C4-2B (cell line): ENCODE results near the gene FNDC11.

Experiments used
- H3K27ac ChIP-seq: fragments of 450-650 bp; 2 replicates; pipeline ENCODE4 v1.5.1; 2017
- CTCF ChIP-seq: fragments of 450-650 bp; conservative IDR thresholded peaks from 2 replicates; pipeline ENCODE4 v1.5.1; 2017; ENCODE audit warnings: mild to moderate bottlenecking
- ZFX ChIP-seq: fragments of 450-650 bp; IDR thresholded peaks from 2 replicates; pipeline ENCODE4 v1.6.1; 2017

The FNDC11 gene

DNA sequence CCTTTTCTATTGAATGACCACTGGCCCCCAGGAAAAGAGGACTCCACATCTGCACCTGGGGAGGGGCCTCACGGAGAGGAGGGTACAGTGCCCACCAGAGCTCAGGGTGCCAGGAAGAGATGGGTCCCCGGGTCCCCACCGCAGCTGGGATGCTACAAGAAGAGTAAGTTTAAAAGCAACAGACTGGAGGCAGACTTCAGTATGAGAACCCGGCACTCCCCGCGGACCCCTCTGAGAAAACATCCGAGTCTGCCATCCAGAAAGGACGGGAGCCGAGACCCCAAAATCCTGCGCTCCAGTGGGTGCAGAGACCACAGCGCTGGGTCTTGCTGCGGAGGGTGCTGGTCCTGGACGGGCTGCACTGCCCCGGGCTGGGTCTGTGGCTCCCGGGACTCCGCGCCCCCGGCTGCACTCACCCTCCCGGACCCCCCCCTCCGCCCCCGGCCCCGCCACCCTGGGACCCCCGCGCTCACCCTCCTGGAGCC, 19.7 kb downstream of the FNDC11 start:
- peak overlapping the region; percentile 62 for H3K27ac ChIP-seq

DNA sequence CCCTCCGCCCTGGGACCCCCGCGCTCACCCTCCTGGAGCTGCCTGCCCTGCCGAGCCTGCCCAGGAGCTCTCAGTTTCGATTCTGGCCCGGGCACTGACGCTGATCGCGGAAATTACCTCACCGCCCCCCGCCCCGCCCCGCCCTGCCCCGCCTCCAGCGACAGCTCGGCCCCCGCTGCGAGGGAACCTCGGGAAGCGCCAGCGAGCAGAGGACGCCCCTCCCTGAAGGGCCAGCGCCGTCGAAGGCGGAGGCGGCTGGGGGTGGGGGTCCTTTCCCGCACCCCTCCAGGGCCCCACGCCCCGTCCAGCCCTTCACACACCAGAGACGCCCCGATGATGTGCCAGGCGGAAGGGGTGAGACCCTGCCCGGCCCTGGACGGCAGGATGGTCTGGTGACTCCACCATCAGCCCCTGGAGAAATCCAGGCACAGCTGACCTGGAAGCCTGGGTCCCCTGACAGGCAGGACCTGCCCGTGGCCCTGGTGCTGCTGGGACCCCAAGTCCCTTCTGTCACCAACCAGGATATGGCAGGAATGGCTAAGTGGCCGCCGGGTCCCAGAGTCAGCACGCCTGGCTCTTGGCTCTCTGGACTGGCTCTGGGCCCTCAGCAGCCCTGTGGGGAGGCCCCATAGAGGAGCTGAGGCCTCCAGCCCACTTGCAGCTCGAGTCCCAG, 20.3 kb downstream of the FNDC11 start, which contains the start of gene HELZ2:
TSS of gene HELZ2 (minus strand) at position 84 of the 673 bp plus-strand sequence. CDS start 1,854 bp downstream, outside the sequence.
- H3K27ac ChIP-seq, result peak within 1 kb of the TSS; percentile 62
- TF ChIP-seq ZFX, result no peak
- no peak for TF ChIP-seq CTCF

More for the DNA sequence above, 19.7 kb downstream of the FNDC11 start:
- TF ChIP-seq CTCF, result no peak
- TF ChIP-seq ZFX, result no peak

DNA sequence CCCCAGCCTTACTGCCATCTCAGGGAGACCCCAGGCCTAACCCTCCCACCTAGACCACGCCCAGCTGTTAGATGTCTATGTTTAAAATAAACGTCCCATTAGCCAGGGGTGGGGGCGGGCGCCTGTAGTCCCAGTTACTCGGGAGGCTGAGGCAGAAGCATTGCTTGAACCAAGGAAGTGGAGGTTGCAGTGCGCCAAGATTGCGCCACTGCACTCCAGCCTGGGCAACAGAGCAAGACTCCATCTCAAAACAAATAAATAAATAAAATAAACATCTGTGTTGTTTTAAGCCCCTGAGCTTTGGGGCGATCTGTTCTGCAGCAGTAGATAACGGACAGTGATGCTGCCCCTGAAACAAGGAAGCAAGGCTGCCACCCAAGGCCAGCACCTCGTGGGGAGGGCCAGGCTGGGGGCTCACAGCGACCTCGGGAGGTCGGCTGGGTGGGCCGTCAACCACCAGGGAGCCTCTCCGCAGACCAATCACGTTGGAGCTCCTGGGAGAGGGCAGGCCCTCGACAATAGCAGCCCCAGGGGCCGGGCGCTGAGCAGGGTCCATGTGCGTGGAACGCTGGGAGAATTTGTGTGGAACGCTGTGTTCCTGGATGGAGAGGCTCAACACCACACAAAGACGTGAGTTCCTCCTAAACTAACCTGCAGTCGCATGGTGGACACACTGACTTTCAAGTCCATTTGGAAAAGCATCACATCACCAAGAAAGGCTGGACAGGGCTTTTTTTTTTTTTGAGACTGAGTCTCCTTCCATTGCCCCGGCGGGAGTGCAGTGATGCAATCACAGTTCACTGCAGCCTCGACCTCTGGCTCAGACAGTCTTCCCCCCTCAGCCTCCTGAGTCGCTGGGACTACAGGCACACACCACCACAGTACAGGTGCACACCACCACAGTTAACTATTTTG, 21.1 kb downstream of the FNDC11 start:
- TF ChIP-seq CTCF (no peak), ZFX (no peak)
- peak overlapping the region; percentile 62 for H3K27ac ChIP-seq

DNA sequence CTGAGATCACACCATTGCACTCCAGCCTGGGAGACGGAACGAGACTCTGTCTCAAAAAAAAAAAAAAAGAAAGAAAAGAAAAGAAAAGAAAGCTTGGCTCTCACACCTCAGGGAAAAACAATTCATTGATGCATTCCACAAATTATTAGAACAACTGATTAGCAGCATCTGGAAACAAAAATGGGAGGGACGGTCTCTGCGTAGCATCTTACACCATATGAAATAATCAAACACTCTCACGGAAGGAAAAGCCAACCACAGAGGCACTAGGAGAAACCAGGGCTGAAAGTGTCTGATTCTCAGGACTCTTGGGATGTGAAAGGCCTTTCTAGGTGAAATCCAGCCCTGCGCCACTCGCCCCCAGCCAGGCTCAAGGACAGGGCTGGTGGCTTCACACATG, 22.4 kb downstream of the FNDC11 start:
- no peak for TF ChIP-seq CTCF
- no peak for TF ChIP-seq ZFX
- no peak overlapping the region for H3K27ac ChIP-seq

DNA sequence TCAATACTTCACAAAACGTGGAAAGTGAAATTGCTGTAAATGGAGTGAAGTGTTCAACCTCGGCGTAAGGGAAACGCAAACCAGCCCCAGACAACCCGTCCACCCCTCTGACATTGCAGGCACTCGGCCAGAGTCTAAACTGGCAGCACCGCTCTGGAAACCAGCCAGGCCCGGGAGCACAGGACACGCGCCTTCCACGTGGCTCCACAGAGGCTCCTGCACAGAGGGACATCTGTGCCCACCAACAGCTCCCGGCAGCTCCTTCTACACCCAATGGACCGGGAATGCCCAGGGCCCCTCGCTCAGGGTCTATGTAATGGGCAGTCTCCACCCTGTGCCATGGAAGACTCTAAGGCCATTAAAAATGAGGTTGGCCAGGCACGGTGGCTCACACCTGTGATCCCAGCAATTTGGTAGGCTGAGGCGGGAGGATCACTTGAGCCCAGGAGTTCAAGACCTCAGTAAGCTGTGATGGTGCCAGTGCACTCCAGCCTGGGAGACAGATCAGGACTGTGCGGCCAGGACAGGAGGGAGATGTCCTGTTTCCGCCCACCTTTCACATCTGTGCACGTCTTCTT, 23.4 kb downstream of the FNDC11 start:
- TF ChIP-seq ZFX, result no peak
- no peak for TF ChIP-seq CTCF
- H3K27ac ChIP-seq, result no peak overlapping the region

DNA sequence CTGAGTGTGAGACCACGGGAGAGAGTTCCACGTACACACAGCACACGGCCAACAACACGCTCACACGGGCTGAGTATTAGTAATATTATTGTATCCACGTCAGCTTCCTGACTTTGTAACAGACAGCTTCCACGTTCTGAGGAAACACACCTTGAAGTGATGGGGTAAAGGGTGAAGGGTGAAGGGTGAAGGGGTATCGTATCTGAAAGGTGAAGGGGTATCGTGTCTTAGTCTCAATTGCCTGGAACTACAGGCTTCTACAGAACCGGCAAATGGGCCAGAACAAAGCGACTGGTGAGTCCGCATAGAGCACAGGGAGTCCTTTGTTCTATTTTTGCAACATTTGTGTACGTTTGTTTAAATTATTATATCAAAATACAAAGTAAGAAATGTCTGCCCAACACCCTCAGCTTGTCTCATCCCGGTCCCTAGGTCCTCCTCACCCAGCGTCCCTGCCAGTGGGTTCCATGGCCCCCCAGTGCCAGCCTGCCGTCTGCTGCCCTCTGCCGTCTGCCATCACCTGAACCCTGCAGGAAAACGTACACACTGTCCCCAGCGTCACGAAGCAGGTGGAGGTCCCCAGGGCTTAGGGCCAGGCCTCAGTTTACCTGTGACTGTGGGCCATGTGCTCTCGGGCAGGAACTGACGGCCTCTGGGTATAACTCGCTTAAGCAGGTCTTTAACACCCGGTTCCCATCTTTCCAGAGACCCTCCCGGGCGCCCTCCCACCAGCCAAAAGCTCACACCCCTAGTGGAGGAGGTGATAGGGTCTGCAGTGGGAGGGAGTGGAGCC, 24.5 kb downstream of the FNDC11 start:
- no peak overlapping the region for H3K27ac ChIP-seq
- no peak for TF ChIP-seq ZFX
- TF ChIP-seq CTCF, result no peak
